ENCODE data around the gene TRAPPC12.
"Not testable (repeated sequence)": the region's sequence is repeated elsewhere in the genome, so short reads cannot be mapped to it uniquely, and the experiment has no call there.

TRAPPC12 gene

DNA sequence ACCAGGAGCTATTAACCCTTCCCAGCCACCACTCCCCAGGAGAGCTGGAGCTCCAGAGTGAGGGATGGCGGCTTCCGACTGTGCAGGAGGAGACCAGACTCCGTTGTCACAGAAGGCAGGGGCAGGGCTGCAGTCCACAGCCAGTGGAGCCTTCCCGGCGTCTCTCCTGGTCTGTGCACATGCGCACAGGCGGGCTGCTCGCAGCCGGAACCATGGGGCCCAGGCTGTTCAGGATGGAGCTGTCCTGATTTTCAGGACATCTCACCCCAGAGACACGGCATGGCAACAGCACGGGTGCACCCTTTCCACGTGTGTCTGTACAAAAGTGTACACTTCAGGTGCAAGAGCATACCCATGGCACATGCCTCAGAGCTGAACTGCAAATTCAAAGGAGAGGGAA is 30.7 kb upstream of the TRAPPC12 start:
- FAIRE-seq: no peak
- no peak for TF ChIP-seq POLR2AphosphoS5 (IDR thresholded peaks at IDR 0.05; ENCODE audit: low read depth, low read length)
- TF ChIP-seq TAF1 (IDR thresholded peaks at IDR 0.05; ENCODE audit: borderline replicate concordance, low read depth, low read length): no peak
- no peak for TF ChIP-seq POLR2A (IDR thresholded peaks at IDR 0.05; ENCODE audit: low read depth, low read length)

DNA sequence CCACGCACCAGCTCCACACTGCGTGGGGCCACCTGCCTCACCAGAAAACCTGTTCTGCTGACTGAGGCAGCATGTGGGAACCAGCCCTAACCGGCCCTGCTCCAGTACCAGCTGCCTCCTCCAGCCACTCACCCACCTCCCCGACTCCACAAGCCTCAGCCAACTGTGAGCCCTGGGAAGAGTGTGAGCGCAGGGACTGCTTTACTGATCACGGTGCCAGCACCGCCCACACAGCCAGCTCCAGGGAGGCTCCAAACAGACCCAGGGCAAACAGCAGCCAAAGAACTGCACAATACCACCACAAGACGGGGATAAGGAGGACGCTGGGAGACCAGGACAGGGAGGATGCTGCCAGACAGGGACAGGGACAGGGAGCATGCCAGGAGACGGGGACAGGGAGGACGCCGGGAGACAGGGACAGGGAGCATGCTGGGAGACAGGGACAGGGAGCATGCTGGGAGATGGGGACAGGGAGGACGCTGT is 30.2 kb upstream of the TRAPPC12 start:
- FAIRE-seq (no peak), DNase-seq (ENCODE audit: insufficient read length) (no peak)
- TF ChIP-seq TAF1 (IDR thresholded peaks at IDR 0.05; ENCODE audit: borderline replicate concordance, low read depth, low read length): no peak
- no peak for TF ChIP-seq POLR2AphosphoS5 (IDR thresholded peaks at IDR 0.05; ENCODE audit: low read depth, low read length)
- no peak for TF ChIP-seq POLR2A (IDR thresholded peaks at IDR 0.05; ENCODE audit: low read depth, low read length)

More for the DNA sequence above, 30.7 kb upstream of the TRAPPC12 start:
- DNase-seq (ENCODE audit: insufficient read length): no peak

- FAIRE-seq (no peak), DNase-seq (ENCODE audit: insufficient read length) (no peak)
- no peak for TF ChIP-seq TAF1 (IDR thresholded peaks at IDR 0.05; ENCODE audit: borderline replicate concordance, low read depth, low read length)
- no peak for TF ChIP-seq POLR2AphosphoS5 (IDR thresholded peaks at IDR 0.05; ENCODE audit: low read depth, low read length)
- TF ChIP-seq POLR2A (IDR thresholded peaks at IDR 0.05; ENCODE audit: low read depth, low read length): no peak
Measured at GRCh38 chr2:3354986-3355385, 24.5 kb upstream of the TRAPPC12 start.

- DNase-seq (ENCODE audit: insufficient read length): no peak
- TF ChIP-seq POLR2AphosphoS5 (IDR thresholded peaks at IDR 0.05; ENCODE audit: low read depth, low read length): no peak
- no peak for TF ChIP-seq POLR2A (IDR thresholded peaks at IDR 0.05; ENCODE audit: low read depth, low read length)
- TF ChIP-seq TAF1 (IDR thresholded peaks at IDR 0.05; ENCODE audit: borderline replicate concordance, low read depth, low read length): no peak
- no peak for FAIRE-seq
Measured at GRCh38 chr2:3355951-3356569, 23.4 kb upstream of the TRAPPC12 start.

DNA sequence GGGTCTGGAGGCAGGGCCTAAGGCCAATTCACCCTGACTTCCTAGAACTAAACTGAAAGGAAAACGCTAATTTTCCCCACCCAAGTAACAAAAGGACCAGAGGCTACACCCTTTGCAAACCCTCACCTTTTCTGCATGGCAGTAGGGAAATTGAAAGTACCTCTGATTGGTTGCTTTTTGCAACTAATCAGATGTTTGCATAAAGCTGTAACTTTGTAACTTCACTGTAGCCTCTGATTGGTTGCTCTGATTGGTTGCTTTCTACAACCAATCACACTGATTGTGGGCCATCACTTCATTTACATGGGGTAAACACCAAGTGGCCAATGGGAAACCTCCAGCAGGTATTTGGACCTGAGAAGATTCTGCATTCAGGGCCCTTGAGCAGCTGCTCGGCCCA is 22.7 kb upstream of the TRAPPC12 start:
- TF ChIP-seq POLR2A (IDR thresholded peaks at IDR 0.05; ENCODE audit: low read depth, low read length) (no peak), POLR2AphosphoS5 (IDR thresholded peaks at IDR 0.05; ENCODE audit: low read depth, low read length) (no peak), TAF1 (IDR thresholded peaks at IDR 0.05; ENCODE audit: borderline replicate concordance, low read depth, low read length) (no peak)
- FAIRE-seq: no peak
- no peak for DNase-seq (ENCODE audit: insufficient read length)

DNA sequence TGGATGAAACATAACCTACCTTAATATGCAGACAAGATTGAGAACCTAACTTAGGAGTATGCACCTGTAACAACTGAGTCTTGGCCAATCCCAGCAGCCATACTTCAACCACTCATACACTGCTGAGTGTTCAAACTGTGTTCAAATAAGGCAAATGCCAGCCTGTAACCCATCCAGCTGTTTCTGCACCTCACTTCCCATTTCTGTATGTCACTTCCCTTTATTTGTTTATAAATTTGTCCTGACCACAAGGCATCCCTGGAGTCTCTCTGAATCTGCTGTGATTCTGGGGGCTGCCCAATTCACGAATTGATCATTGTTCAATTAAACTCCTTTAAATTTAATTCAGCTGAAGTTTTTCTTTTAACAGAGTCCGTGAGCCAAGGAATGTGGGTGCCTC is 22.0 kb upstream of the TRAPPC12 start:
- DNase-seq (ENCODE audit: insufficient read length); FAIRE-seq: not testable (repeated sequence)

GRCh38 chr2:3357926-3358325 is 21.6 kb upstream of the TRAPPC12 start:
- DNase-seq (ENCODE audit: insufficient read length): no peak
- FAIRE-seq: no peak
- TF ChIP-seq TAF1 (IDR thresholded peaks at IDR 0.05; ENCODE audit: borderline replicate concordance, low read depth, low read length) (no peak), POLR2A (IDR thresholded peaks at IDR 0.05; ENCODE audit: low read depth, low read length) (no peak), POLR2AphosphoS5 (IDR thresholded peaks at IDR 0.05; ENCODE audit: low read depth, low read length) (no peak)

DNA sequence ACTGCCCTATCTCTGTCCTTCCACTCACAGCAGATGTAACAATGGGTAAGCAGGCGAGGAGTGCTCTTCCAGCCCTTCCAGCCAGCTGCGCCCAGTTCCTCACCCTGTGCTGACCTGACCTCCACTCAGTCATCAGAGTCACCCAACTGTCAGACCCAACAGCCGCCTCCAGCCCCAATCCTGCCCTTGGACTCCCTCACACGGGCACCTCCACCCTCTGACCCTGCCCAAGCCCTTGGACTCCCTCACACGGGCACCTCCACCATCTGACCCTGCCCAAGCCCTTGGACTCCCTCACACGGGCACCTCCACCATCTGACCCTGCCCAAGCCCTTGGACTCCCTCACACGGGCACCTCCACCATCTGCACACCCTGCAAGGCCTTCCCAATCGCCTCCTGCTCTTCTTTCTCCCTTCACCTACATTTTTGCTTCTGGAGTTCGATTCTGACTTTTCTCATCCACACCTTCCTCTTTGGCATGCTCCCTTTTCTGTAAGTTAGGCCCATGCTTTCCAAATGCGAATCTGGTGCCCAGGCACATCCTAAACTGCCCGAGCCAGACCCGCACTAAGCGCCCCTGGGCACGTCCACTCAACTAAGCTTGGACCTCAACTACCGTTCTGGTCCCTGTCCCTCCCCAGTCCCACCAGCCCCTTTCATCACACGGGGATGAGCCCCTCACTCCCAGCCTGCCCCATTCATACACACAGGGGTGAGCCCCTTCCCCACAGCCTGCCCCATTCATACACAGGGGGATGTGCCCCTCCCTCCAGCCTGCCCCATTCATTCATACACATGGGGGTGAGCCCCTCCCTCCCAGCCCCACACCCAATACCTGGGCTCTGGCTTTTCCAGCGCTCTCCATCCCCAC is 17.7 kb upstream of the TRAPPC12 start:
- FAIRE-seq (no peak), DNase-seq (ENCODE audit: insufficient read length) (no peak)
- TF ChIP-seq POLR2A (IDR thresholded peaks at IDR 0.05; ENCODE audit: low read depth, low read length) (no peak), POLR2AphosphoS5 (IDR thresholded peaks at IDR 0.05; ENCODE audit: low read depth, low read length) (no peak), TAF1 (IDR thresholded peaks at IDR 0.05; ENCODE audit: borderline replicate concordance, low read depth, low read length) (no peak)

- FAIRE-seq (no peak), DNase-seq (ENCODE audit: insufficient read length) (no peak)
- TF ChIP-seq POLR2A (IDR thresholded peaks at IDR 0.05; ENCODE audit: low read depth, low read length) (no peak), POLR2AphosphoS5 (IDR thresholded peaks at IDR 0.05; ENCODE audit: low read depth, low read length) (no peak)
Measured at GRCh38 chr2:3365219-3365618, 14.3 kb upstream of the TRAPPC12 start.

GRCh38 chr2:3368261-3368722 is 11.2 kb upstream of the TRAPPC12 start:
- no peak for TF ChIP-seq POLR2A (IDR thresholded peaks at IDR 0.05; ENCODE audit: low read depth, low read length)
- no peak for TF ChIP-seq POLR2AphosphoS5 (IDR thresholded peaks at IDR 0.05; ENCODE audit: low read depth, low read length)
- TF ChIP-seq TAF1 (IDR thresholded peaks at IDR 0.05; ENCODE audit: borderline replicate concordance, low read depth, low read length): no peak
- DNase-seq (ENCODE audit: insufficient read length) (no peak), FAIRE-seq (no peak)

DNA sequence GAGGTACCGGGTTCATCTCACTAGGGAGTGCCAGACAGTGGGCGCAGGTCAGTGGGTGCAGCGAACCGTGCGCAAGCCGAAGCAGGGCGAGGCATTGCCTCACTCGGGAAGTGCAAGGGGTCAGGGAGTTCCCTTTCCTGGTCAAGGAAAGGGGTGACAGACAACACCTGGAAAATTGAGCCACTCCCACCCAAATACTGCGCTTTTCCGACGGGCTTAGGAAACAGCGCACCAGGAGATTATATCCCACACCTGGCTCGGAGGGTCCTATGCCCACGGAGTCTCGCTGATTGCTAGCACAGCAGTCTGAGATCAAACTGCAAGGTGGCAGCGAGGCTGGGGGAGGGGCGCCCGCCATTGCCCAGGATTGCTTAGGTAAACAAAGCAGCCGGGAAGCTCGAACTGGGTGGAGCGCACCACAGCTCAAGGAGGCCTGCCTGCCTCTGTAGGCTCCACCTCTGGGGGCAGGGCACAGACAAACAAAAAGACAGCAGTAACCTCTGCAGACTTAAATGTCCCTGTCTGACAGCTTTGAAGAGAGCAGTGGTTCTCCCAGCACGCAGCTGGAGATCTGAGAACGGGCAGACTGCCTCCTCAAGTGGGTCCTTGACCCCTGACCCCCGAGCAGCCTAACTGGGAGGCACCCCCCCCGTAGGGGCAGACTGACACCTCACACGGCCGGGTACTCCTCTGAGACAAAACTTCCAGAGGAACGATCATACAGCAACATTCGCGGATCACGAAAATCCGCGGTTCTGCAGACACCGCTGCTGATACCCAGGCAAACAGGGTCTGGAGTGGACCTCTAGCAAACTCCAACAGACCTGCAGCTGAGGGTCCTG is 9.9 kb upstream of the TRAPPC12 start:
- DNase-seq (ENCODE audit: insufficient read length); FAIRE-seq: not testable (repeated sequence)

All from GM12892 (cell line).